Stimulated activated CD8-positive, alpha-beta memory T cell treated with anti-CD3 and anti-CD28 coated beads, Interleukin-15, amount 100 ng/mL, for 48 hours (primary cell): ENCODE measurements around the gene FAM43B.

Experiments used
- DNase-seq, 2 donors: peaks; one replicate each; pipeline ENCODE4 v3.0.0-alpha.2; 2020; ENCODE audit warnings: low read depth in 2 of 2

Gene FAM43B

DNA sequence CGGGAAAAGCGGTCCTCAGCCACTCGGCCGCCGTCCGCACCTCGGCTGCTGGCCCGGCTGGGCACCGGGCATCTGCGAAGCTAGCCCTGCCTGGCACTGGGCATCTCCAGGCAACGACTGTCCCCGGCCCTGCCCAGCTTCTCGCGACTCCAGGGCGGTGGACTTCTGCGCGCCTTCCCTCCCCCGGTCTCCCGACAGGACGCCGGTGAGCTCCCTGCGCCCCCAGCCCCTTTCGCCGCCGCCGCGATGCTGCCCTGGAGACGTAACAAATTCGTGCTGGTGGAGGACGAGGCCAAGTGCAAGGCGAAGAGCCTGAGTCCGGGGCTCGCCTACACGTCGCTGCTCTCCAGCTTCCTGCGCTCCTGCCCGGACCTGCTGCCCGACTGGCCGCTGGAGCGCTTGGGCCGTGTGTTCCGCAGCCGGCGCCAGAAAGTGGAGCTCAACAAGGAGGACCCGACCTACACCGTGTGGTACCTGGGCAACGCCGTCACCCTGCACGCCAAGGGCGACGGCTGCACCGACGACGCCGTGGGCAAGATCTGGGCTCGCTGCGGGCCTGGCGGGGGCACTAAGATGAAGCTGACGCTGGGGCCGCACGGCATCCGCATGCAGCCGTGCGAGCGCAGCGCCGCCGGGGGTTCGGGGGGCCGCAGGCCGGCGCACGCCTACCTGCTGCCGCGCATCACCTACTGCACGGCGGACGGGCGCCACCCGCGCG is 514 bp downstream of the FAM43B start:
- no peak for DNase-seq

DNA sequence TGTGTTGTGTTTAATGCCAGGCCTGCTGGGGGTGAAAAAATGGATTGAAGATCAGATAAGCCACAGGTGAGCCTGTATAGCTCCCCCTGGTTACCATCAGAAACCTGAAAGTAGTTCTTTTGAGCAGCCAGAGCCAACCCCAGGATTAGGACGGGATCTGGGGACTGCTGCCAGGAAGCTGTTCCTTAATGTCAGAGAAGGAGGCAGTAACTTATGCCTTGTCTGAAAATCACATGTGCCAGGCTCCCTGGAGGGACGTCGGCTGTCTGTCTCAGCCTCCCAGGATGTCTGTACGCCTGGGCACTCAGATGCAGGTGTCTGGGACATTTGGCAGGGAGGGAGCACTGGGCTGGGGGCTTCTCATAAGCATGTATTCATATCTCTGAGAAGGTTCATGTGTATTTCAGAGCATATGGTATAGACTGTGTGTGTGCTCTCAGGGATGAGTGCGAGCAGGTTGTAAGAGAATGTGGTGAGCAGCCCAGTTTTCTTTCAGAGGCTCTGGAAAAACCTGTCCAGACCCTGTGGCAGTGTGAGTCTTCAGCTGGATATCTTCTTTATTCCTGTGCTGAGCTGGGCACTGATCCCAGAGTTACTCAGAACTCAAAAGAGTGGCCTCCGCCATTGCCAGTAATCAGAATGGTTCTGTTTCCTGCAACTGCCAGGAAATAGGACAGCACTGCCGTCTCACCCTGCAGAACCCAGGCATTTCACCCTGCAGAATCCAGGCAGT is 2.8 kb downstream of the FAM43B start:
- DNase-seq = no peak

DNA sequence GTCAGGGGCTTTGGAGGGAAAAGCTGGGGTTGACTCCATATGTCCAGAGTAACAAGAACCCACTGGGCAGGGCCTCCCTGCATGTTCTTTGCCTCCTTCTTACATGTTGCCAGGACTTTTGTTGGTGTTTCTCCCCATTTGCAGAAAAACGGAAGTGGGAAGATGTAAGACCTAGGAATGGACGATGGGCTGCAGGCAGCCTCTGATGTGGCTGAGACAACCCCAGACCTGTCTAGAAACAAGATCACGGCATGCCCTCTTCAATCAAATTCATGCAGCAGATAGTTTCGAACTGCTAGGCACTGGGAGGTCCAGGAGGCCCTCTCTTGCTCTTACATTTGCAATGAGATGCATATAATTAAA is 3.4 kb downstream of the FAM43B start:
- DNase-seq = no peak

DNA sequence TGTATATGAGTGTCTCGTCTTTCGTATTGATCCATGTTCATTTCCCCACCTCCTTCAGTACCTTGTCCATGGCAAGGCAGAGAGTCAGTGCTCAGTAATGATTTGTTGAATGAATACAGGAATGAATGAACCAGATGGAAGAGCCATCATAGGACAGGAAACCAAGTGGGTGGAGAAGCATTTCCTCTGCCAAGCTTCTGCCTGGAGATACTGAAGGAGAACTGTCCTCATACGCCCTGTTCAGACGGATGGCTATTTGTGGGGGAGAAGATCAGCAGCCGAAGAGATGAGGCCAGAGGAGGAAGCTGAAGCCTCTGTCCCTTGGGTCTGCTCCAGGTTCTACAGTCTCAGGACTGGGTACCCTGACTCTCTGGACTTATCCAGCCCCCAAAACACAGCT is 5.8 kb downstream of the FAM43B start:
- DNase-seq = no peak

DNA sequence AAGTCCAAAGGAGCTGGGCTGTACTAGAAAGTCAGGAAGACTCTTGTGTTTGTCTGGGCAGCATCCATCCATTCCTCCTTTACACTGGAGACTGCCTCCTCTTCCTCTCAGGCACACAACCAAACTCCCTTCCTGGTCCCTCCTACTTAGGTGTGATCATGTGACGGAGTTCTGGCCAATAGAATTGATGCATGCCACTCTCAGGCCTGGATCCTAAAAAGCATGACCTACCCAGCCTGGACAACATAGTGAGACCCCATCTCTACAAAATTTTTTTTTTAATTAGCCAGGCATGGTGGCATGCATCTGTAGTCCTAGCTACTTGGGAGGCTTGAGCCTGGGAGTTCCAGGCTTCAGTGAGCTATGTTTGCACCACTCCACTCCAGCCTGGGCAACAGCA is 8.6 kb downstream of the FAM43B start:
- no peak for DNase-seq

DNA sequence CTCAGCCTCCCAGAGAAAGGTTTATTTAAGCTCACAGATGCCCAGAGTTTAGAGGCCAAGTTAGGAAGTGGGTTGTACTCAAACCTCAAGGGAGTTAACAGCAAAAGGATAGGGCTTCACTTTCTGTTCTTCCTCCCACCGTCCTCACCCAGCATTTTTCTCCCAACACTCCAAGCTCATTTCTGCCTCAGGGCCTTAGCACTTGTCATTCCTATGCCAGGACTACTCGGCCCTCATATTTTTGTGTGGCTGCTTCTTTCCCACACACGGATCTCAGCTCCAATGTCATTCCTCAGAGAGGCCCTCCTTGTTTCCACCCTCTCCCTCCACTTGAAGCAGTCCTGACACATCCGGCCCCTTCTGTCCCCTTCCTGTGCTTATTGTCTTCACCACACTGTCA is 12.9 kb downstream of the FAM43B start:
- DNase-seq = no peak

DNA sequence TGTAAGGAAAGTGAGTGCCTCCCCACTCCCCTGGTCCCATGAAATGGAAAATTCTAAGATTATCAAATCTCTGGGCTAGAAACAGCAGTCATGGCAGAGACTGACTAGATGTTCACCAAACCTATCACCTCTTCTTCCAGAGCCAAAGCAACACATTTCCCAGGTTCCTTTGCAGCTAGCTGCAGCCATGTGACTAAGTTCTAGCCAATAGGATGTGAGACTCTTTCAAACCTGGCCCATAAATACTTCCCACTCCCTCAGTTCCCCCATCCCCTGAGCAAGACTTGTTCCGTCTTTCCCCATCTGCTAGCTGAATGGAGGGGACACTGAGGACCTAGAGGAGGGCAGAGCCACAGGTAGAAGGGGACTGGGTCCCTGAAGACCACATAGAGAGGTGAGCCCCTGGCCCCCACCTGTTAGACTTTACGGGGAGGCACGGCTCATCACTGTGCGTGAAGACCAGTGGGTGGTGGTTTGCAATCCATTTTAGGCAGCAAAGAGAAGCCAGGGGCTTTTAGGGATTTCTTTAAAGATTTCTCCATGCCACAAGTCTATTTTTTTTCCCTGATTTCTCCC is 17.2 kb downstream of the FAM43B start:
- DNase-seq = no peak

DNA sequence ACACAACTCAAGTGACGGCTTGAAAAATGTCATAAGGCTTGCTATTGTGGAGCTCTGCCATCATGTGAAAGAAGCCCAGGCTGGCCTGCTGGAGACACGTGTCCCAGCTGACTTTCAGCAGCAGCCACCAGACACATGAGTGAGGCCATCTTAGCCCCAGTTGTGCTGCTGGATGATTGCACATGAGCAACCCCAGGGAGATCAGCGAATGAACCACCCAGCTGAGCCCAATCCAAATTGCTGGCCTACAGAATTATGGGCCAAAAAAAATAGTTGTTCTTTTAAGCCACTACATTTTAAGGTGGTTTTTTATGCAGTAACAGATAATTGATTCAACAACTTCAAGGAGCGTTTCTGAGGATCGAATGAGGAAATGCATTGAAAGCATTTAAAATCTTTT is 19.1 kb downstream of the FAM43B start:
- no peak for DNase-seq

DNA sequence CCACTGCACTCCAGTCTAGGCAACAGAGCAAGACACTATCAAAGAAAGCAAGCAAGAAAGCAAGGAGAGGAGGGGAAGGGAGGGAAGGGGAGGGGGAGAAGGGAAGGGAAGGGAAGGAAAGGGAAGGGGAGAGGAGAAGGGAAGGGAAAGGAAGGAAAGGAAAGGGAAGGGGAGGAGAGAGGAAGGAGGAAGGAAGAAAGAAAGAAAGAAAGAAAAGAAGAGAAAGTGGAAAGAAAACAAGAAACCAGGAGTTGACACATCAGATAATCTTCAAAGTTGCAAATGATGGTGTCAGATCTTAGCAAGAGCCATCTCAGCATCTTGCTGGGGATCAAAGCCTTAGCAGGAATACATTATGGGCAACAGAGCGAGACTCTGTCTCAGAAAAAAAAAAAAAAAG is 21.6 kb downstream of the FAM43B start:
- DNase-seq = no peak

DNA sequence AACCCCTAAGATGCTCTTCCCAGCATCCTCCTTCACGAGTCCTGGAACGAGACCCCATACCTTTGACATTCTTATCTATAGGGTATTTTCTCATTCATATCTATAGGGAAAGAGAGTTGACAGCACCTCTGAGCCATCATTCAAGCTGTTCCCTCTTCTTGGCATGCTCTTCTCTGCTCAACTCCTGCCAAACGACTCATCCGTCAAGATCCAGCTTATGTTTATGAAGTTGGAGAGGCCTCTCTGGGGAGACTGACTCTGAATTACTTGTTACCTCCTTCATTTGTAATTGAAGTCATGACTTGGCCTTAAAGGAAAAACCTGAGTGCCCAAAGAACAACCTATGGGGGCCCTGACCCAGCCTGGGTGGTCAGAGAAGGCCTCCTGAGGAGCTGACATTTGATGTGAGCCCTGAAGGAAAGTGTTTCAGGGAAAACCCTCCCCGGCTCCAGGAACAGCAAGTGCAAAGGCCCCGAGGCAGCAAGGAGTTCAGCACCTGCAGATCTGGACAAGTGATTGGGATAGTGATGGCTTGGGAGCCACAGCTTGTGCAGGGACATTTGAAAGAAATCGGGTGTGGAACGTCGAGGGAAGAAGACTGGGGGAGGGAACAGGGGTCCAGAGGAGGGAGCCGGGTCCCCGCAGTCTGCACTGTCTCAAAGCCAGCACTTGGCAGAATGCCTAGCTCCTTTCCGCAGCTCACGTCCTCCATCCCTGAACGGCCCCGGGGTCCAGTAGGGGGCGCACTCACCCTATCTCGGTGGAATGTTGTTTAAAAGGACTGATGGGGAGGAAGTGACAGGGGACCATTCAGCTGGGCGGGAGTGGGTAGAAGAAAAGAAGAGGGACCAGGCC is 22.5 kb downstream of the FAM43B start:
- DNase-seq = peak; percentile 57 to 59

DNA sequence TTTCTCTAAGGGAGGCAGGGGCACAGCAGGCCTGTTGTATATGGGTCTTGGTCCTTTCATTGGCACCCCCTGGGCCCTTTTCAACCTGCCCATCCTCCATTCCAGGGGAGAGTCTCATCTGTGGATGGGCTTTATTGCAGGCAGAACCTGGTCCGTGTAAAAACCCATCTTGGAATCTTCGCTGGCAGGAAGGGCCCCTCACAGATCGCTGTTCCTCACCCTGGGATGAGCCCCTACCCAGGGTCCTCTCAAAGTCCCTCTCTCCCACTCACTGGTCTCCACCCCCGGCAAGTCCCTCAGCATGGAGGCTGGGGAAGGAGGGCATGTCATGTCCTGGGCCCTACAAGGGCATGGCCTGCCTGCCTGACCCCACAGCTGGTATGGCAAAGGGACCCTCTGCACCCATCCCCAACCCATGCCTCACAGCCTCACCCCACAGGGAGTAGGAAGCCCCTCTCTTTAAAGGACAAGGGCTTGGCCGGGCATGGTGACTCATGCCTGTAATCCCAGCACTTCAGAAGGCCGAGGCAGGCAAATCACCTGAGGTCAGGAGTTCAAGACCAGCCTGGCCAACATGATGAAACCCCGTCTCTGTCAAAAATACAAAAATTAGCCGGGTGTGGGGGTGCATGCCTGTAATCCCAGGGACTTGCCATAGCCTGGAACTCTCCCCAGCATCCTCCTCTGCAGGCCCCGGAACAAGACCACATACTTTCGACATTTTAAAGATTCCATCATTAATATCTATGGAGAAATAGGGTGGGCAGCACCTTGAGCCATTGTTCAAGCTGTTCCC is 23.4 kb downstream of the FAM43B start:
- DNase-seq = no peak

DNA sequence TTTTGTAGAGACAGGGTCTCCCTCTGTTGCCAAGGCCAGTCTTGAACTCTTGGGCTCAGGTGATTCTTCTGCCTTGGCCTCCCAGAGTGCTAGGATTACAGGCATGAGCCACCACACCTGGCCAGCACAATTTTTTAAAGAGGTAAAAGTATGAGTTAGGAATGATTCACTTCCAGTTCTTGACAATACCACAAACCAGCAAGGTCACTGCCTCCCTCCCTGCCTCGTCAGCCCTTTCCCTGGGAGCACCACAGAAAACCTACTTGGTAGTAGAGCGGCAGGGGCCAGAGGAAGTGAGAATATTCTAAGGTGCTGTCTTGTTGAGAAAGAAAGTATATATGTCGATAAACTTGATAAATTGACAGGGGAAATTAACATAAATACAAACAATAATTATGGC is 25.7 kb downstream of the FAM43B start:
- DNase-seq = no peak

DNA sequence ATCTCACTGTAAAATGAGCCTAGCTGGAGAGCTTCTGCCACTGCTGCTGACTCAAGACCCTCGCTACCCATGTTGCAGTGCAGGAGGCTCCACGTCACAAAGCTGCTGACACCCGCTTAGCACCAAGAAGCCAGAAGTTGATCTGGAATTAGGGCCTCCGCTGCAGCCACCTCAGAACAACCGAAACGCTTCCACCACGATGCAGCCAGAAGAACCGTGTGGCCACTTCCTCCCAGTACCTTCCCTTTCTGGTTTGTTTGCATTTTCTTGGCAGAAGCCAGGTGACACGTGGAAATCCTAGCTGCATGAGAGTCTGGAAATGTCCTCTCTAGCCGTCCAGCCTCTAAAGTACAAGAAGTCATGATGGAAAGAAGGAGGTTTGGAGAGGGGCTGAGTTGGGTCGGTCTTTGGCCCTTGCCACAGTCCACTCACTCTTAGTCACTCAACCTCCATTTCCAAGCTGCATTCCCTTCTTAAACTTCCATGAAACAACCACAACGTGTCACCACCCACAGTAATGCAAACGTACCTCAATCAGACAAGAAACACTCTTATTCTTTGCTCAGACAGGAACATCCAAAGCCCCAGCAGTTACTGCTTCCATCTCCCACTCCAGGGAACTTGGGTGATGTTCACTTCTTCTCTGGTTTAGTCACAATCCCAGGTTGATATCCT is 26.5 kb downstream of the FAM43B start:
- no peak for DNase-seq

DNA sequence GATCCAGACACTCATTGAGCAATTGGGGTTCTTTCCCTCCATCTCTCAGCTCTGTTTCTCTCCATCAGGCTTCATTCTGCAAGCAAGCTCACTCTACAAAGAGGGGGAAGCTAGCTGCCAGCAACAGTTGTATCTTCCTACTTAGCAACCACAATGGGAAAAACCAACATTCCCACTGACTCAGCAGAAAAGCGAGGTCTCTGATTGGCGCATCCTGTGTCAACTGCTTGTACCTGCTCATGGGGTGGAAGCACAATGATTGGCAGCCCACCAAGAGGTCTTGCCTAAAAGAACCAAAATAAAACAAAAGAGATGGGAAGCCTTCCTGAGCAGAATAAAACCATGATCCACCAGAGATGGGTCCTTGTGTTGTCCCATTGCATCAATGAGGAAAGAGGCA is 32.5 kb downstream of the FAM43B start:
- DNase-seq = no peak

DNA sequence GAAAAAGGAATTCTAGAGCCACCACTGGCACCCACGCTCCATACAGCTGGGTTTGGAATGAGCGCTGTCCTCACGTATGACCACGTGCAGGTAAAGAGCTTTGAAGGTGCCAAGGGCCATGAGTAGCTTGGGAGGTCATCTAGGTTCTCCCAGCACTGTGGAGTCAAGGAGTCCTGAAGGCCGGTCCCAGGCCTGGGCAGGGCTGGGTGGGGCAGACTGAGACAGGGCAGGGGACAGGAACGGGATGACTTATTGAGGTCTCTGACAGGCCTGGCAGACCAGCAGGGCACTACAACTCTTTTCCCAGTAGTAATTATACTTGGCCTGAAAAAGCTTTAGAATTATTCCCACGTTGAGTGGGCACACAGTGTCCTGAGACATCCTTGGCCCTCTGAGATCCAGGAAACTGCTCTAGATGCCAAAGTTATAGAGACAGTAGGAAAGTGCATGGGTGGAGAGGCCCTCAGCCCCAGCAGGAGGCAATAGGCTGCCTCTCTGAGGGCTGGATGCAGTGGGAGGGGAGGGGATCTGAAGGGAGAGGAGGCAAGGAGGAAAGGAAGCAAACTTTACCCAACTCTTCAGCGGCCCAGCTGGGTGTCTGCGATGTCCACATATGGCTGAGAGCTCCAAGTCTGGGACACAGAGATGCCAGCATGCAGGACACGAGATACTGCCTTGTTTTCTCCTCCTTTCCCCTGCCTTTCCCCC is 34.7 kb downstream of the FAM43B start:
- DNase-seq = no peak

DNA sequence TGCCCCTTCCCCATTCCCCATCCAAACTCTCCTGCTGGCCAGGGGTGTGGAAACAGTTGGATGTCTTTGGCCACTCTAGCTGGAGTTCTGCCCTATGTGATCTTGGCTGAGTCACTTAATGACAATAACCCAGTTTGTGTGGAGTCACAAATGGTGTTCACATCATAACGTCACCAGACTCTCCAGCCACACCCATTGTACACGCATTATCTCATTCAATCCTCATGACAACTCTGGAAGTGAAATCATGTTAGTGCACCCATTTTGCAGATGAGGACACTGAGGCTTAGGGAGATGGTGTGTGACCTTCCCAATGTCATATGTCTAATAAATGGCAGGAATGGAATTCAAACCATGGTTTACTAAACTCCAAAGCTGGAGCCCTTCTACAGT is 35.3 kb downstream of the FAM43B start:
- no peak for DNase-seq

DNA sequence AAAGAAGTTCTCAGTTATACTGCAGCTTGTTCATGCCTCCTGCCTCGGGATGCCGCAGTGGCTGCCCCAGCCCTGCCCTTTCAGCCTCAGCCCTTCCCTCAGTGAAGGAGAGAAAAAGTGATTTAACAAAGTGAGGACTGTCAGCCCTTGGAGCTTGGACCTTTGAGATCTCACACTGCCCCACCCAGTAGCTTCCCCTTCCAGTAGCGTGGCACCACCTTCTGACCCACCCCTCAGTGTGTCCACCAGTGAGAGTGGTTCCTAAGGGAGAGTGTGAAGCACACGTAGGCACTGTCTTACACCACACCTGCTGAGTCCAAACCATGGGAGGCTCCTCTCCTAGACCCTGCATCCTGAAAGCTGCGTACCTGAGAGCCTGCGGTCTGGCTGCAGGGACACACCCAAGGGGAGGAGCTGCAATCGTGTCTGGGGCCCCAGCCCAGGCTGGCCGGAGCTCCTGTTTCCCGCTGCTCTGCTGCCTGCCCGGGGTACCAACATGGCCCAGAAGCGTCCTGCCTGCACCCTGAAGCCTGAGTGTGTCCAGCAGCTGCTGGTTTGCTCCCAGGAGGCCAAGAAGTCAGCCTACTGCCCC is 36.4 kb downstream of the FAM43B start, which contains the start of gene CDA:
TSS of gene CDA (plus strand) at position 464 of the 592 bp plus-strand sequence. CDS start at position 497, 33 bp downstream.
- DNase-seq = no peak

DNA sequence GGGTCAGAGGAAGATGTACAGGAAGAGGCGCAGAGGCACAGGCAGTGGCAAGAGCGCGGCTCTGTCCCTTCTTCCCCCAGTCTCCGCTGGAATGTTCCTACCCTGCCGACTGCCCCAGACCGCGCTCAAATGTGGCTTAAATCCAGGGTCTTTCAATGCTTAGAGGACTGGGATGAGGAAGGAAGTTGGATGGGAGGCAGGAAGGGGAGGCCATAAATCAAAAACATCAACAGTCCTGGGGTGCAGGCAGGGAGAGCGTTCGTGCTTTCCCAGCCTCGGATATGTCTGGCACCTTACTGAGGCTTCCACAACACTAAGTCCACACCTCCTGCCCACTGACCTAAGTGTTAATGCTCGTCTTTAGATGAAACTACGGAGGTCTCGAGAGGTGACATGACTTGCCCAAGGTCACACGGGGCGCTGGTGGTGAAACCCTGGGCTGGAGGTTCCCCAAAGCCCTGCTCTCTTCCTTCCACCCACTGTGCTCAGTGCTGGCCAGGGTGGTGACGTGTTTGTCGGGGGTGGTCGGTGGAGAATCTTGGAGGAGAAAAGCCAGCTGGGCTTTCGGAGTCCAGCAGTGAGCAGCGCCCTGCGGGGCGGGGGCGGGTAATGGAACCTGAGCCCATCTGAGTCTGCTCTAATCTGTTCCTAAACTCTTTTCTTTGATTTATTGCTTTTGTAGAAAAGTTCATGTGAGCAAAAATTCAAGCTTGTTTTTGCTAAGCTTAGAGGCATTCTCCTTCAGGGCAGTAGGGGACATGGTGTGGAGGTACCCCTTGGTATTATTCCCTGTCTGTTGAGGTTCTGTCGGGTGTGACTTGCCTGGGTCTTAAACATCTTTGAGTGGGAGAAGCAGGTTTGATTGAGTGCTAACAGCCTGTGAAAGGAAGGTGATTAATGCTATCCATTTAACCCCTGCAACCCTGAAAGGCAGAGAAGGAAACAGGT is 37.2 kb downstream of the FAM43B start:
- no peak for DNase-seq
